Amniotic stem cell (primary cell): ENCODE measurements around the gene DHRS4L2.
"Not testable (repeated sequence)": the region's sequence is repeated elsewhere in the genome, so short reads cannot be mapped to it uniquely, and the experiment has no call there.

ENCODE experiments used
- DNase-seq: peaks from one replicate; lab custom pipeline; 2025; lab: John Stamatoyannopoulos, UW

Gene DHRS4L2

DNA sequence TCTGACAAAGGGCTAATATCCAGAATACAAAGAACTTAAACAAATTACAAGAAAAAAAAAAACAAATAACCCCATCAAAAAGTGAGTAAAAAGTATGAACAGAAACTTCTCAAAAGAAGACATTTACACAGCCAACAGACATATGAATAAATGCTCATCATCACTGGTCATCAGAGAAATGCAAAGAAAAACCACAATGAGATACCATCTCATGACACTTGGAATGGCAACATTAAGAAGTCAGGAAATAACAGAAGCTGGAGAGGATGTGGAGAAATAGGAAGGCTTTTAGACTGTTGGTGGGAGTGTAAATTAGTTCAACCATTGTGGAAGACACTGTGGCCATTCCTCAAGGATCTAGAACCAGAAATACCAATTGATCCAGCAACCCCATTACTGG, 30.2 kb downstream of the DHRS4L2 start:
- DNase-seq, result not testable (repeated sequence)

DNA sequence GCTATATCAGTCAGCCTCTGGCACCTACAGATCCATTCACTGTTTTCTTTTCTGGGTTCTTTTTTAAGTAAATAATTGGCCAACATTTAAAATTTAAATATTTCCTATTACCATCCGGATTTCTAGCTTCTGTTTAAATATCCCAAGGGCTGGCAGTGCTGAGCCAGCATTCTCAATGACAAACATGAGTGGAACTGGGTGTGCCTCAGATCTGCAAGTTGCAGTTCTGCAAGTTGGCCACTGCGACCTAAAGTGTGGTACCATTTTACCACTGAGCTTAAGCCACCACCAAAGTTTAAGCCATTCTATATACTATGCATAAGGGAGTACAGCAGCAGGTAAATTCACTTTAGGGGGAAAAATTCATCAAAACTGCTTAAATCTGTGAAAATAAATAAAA, 31.2 kb downstream of the DHRS4L2 start:
- not testable (repeated sequence) for DNase-seq

DNA sequence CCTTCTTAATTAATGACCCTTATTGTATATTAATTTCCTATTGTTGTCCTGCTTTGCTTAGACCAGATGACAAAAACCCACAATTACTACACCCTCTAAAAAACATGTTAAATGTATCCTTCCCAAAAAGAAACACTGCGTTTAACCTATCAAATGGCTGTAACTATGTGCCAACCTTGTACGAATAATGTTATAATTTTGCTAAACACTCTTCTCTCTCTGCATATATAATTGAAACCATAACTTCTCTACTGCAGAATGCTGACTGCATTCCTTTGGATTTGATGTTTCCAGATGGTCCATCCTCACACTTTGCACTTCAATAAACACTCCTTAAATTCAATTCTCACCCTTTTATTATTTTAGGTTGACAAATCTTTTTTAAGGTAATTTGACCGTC, 31.8 kb downstream of the DHRS4L2 start:
- DNase-seq, result not testable (repeated sequence)

DNA sequence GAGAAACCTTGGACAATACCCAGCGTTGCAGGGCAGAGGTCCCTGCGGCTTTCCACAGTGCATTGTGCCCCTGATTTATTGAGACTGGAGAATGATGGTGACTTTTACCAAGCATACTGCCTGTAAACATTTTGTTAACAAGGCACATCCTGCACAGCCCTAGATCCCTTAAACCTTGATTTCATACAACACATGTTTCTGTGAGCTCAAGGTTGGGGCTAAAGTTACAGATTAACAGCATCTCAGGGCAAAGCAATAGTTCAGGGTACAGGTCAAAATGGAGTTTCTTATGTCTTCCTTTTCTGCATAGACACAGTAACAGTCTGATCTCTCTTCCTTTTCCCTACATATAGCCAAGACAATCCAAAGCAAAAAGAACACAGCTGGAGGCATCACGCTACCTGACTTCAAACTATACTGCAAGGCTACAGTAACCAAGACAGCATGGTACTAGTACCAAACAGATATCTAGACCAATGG, 36.2 kb downstream of the DHRS4L2 start:
- DNase-seq, result not testable (repeated sequence)

DNA sequence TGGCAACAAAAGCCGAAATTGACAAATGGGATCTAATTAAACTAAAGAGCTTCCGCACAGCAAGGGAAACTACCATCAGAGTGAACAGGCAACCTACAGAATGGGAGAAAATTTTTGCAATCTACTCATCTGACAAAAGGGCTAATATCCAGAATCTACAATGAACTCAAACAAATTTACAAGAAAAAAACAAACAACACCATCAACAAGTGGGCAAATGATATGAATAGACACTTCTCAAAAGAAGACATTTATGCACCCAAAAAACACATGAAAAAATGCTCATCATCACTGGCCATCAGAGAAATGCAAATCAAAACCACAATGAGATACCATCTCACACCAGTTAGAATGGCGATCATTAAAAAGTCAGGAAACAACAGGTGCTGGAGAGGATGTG, 41.0 kb downstream of the DHRS4L2 start:
- DNase-seq, result not testable (repeated sequence)

DNA sequence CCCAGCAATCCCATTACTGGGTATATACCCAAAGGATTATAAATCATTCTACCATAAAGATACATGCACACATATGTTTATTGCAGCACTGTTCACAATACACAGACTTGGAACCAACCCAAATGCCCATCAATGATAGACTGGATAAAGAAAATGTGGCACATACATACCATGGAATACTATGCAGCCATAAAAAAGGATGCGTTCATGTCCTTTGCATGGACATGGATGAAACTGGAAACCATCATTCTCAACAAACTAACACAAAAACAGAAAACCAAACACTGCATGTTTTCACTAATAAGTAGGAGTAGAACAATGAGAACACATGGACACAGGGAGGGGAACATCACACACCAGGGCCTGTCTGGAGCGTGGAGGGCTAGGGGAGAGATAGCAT, 42.6 kb downstream of the DHRS4L2 start:
- DNase-seq, result not testable (repeated sequence)

DNA sequence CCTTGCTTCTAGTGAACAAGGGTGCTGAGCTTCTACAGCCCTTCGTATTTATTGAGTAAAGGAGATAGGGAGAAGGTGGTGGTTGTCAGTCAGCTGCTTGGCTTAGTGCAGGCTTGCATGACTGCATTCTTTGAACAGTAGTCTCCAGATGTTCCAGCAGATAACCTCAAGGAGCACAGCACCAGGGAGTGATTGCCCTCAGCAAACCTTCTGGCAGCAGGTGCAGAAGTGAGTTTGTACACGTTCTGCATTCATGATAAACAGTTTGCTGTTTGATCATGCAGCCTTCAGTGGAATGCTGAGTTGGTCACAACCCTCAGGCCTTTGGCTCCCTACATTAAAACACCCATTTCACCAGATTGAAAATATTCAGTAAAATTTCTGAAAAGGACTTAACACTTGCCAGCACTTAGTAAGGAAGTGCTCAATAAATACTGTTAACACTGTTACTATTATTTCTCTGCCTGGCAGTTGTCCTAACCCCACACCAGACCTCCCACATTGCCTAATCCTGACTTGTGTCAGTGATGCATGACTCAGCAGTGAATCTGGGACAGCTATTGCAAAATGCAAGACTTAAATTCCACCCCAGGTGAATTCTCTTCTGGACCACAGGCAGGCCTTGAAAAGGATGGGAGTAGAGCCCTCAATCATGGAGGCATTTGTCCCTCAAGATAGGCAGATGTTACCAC, 44.1 kb downstream of the DHRS4L2 start:
- DNase-seq, result no peak

DNA sequence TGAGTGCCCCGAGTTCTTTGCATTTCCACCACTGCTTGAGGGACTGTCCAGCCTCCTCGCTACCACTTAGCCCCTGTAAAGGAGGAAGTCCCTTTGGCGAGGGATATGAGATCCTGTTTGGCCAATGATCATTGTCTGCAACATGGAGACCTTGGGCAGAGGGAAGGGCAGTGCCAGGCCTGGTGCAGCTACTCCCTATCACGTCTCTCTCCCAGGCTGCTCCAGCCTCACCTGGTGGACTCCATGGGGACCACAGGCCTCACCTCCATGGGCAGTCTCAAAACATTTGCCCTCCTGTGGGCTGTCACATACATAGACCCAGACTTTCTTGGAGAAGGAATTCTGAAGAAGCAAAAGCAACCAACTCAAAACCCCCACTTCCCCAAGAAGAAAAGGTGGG, 47.0 kb downstream of the DHRS4L2 start:
- DNase-seq, result not testable (repeated sequence)

DNA sequence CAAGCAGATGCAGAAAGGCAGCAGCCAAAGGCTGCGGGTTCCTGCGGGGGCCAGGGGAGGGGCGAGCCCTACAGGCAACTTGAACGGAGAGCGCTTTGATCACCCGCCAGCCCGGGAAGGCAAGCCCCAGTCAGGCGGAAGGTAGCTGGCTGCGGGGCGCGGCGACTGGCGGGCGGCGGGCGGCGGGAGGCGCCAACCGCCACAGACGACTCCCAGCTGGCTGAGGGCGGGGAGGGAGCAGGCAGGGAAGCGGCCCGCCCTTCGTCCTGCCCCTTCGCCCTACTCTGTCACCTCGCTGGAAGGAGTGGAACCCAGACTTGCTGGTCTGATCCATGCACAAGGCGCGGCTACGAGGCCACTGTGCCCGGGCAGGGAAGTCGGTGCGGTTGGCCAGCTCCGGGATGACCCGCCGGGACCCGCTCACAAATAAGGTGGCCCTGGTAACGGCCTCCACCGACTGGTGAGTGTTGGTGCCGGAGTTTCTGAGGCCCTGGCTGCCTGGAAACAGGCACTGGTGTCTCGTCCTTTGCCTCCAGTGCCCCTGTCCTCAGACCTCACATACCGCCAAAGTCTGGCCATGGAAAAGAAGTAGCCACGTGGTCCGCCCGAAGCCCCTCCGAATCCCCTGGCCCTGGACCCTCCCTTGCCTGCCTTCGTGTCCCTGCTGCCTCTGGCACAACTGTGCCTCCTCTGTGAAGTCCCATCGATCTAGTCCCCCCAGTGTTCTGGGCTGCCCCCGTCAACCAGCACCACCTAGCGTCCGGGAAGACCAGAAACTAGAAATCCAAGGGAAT, 47.6 kb downstream of the DHRS4L2 start:
- peak; percentile 39 for DNase-seq

DNA sequence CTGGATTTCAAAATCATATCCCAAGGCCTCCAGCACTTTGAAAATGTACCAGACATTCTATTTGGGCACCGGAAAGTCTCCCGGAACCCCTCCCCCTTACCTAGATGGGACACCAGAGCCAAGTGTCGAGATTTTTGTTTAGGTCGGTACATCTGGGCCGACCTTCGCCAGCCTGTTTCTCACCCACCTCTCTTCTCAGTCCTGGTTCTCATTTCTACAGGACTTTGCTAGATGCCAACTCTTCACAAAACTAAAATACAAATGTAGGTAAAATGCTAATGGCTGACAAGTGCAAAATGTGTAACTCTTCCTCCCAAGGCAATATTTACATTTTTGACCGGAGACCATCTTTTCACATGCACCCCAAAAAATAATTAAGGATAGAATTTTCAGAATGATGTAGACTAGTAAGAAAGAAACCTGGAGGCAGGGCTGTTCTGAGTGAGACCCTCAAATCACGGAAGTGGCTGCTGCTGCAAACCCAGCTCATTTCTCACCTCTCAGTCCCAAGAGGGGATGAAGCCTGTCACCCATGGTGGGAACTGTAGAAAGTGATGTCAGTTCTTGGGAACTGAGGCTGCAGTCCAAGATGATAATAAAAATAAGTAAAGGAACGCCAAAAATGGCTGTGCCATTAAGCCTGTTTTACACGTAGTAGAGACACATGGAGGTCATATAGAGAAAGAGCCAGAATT, 48.4 kb downstream of the DHRS4L2 start:
- DNase-seq, result not testable (repeated sequence)

DNA sequence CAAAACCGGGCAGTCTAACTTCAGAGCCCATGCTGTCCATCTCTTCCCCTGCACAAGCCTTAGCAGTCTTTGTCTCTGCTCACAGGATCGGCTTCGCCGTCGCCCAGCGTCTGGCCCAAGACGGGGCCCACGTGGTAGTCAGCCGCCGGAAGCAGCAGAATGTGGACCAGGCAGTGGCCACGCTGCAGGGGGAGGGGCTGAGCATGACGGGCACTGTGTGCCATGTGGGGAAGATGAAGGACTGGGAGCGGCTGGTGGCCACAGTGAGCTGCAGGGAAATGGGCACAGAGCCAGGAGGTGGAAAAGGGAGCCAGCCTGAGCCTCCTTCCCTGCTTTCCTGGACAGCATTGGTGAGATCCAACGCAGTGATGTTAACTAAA, 48.9 kb downstream of the DHRS4L2 start:
- DNase-seq, result no peak

DNA sequence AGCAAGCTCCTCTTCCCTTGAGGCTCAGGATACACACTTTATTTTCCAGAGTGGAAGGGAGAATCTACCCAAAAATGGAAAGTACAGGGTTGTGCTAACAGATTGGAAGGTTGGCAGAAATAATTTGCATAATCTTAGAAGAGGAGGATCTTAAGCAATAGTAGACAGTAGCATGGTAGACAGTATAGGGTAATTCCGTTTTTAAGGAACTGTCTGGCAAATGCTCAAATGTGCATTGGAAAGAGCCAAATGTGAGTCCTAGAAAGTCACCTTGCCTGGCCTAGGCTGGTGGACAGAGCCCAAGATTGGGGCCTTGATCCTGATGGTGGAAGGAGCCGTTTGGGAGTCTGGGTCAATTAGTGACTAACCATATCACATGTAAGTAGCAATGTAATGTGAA, 50.0 kb downstream of the DHRS4L2 start:
- no peak for DNase-seq

DNA sequence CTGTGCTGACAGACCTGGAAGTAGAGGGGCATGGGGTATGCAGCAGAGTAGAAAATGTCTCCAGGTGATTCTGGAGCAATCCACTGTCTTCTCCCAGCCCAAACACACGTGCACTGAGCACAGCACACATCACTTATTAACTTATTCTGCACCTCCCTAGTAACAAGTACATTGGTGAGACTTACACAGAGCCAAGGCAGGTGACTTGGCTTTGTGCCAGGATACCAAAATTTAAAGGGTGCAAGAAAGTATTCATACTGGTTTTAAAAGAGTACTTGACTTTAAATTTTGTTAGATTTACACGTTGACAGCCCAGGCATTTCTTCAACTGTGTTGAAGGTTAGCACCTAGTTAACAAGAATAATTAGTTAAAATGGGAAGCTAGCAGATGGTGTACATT, 52.0 kb downstream of the DHRS4L2 start:
- no peak for DNase-seq

DNA sequence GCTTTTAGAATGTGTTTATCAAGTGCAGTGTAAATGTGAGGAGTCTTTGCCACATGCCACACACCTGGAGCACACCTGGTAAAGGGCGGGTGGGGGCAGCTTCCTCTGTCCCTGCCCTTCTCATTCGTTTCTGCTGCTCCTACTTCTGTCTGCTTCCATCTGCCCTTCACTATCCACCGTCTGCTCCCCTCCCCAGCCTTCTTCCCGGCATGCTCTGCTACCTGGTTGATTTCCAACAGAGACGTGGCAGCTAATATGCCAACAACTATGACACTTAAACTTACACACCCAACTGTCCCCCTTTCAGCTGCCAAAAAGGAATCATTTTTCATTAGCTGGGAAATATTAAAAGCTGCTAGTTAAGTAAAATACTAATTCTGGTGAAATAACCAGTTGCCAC, 54.0 kb downstream of the DHRS4L2 start:
- DNase-seq, result no peak

DNA sequence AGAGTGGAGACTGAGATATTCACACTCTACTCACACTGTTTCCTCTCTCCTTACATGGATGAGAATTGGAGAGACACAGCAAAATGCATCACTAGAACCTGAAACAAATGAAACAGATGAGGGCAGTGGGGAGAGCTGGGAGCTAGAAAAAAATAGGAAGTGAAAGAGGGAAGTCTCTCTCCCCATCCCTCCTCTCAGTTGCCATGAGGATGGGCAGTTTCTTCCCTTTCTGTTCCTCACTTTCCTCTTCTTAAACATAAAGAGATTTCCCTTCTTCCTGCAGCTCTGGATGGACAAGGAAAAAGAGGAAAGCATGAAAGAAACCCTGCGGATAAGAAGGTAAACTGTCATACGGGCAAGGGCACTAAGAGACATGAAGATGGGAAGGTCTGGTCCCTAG, 60.3 kb downstream of the DHRS4L2 start:
- DNase-seq, result not testable (repeated sequence)

DNA sequence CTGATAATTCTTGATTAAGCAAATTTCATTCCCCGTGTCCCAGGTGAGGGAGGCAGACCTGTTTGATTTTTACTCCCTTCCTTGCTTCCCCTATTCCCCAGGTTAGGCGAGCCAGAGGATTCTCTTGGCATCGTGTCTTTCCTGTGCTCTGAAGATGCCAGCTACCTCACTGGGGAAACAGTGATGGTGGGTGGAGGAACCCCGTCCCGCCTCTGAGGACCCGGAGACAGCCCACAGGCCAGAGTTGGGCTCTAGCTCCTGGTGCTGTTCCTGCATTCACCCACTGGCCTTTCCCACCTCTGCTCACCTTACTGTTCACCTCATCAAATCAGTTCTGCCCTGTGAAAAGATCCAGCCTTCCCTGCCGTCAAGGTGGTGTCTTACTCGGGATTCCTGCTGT, 62.0 kb downstream of the DHRS4L2 start:
- DNase-seq, result not testable (repeated sequence)

DNA sequence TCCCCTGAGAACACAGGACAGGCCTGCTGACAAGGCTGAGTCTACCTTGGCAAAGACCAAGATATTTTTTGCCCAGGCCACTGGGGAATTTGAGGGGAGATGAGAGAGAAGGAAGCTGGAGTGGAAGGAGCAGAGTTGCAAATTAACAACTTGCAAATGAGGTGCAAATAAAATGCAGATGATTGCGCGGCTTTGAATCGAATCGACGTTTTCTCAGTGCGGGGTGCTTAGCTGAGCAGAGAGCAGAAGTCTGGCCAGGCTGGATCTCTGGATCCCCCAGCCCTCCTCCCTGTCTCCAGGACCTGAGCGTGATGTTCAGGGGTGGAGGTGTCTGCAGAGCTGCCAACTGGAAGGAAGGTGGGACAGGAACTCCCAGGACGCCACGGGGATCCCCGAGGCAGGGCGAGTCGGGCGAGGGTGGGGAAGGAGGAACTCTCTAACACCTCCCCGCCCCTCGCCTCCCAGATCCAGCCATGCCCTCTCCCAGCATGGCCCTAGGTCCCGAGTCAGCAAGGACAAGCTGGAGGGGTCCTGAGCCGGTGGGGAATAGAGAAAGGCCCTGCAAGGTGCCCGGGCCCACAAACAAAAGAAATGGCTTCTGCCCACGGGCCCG, 62.6 kb downstream of the DHRS4L2 start:
- DNase-seq, result no peak

DNA sequence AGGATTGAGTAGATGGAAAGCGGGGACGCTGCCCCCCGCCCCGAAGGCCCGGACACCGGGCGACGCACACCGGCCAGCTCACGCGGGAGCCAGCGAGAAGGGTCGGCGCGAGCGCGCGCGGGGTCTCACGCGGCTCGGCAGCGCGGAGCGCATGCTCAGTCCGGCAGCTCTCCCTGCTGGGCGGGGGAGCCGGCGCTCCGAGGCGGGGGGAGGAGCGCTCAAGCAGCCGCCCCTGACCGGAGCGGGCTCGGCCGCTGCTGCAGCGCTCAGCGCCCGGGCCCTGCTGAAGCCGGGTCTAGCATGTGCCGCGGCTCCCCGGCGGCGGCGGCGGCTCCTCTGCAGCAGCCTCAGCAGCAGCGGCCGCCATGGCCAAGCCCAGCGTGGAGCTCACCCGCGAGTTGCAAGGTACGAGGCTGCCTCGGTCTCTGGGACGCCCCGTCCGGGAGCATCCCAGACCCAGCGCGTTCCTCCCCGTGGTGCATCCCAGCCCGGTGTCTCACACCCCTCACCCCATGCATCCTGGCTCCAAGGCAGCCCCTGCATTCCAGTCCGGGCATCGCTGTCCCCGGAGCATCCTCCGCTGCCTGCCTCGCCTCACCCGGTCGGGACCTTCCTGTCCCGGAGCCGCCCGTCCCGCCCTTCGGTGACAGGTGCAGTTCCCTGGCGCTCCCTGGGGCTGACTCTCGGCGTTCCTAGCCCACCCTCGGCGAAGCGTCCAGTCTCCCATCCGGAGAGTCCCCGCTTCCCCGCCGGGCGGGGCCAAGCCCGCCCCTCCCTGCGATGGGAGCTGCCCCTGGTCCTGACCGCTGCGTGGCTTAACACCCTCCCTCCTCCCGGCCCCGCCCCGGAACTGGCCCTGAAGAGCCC, 63.3 kb downstream of the DHRS4L2 start, which contains the start of gene CARMIL3:
TSS of gene CARMIL3 (plus strand) at position 221 of the 867 bp plus-strand sequence. CDS start at position 366, 145 bp downstream.
- DNase-seq, result peak; percentile 11

DNA sequence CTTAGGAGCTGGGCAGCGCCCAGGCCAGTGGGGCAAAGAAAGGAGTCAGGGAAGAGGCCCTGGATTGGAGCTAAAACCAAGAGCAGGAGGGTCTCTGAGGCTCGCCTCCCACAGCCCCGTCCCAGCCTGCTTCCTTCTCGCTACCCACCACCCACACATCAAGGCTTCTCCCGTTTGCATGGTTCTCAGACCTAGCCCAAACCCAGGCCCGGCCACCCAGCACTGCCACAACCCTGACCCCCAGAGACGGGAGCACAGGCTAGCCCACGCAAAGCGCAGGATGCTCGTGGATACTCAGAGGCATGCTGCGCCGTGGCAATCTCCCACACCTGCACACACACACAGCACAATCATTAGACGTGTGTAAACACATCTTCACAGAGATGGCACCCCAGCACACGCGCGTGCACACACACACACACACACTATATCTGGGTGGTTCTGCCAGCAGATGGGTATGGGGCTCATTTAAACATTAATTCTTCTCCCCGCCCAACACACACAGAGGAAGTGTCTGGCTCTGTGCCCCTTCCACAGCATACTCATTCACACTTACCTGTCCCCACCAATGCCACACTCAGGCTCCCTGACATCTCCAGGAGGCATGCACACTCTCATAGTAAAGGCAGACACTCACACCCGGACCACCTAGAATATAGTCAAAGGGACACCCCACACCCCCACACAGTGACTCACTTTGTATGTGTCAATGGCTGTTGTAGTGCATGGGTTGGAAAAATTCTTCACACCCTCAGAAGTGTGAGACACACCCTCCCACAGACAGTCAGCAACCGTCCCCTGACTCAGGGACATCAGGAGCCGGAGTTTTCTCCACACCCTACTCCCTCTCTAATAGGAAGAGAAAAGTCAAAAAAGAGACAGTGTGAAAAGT, 64.2 kb downstream of the DHRS4L2 start:
- DNase-seq, result no peak
